GM23338 (cell line): ENCODE data around the gene RRBP1.

Source experiments
- CREB1 ChIP-seq: fragments of 250-450 bp; sonication (Bioruptor Pico); IDR thresholded peaks from 2 replicates; pipeline ENCODE4 v1.5.0; 2020; ENCODE audit warnings: low read depth, mild to moderate bottlenecking, moderate library complexity
- CTCF ChIP-seq, 2 experiments: fragments of 200-600 bp in 1 of 2; sonication (generic) in 1 of 2; conservative IDR thresholded peaks; 2 replicates each; pipeline versions ENCODE4 v1.5.1 to v1.6.1; 2016 to 2017; ENCODE audit warnings: antibody characterized with exemption in 2 of 2, low read depth in 2 of 2, mild to moderate bottlenecking in 2 of 2, moderate library complexity in 1 of 2
- ETS1 ChIP-seq: IDR thresholded peaks from 2 replicates; pipeline ENCODE4 v1.6.1; 2016; ENCODE audit warnings: antibody characterized with exemption
- EZH2 ChIP-seq: fragments of 200-600 bp; sonication (generic); IDR thresholded peaks from one replicate; pipeline ENCODE4 v1.8.0; 2017; ENCODE audit warnings: antibody characterized with exemption, mild to moderate bottlenecking, low read depth; ENCODE audit not compliant: unreplicated experiment
- EZH2phosphoT487 ChIP-seq: fragments of 200-600 bp; sonication (generic); IDR thresholded peaks from one replicate; pipeline ENCODE4 v1.8.1; 2018; ENCODE audit warnings: antibody characterized with exemption; ENCODE audit not compliant: unreplicated experiment
- JUNB ChIP-seq: IDR thresholded peaks from one replicate; pipeline ENCODE4 v1.6.1; 2016; ENCODE audit warnings: antibody characterized with exemption; ENCODE audit not compliant: unreplicated experiment
- NANOG ChIP-seq: IDR thresholded peaks from 2 replicates; pipeline ENCODE4 v1.6.1; 2016; ENCODE audit warnings: antibody characterized with exemption, borderline replicate concordance
- POLR2AphosphoS5 ChIP-seq: IDR thresholded peaks from 2 replicates; pipeline ENCODE4 v1.6.1; 2016; ENCODE audit warnings: antibody characterized with exemption, low read depth
- REST ChIP-seq: IDR thresholded peaks from one replicate; pipeline ENCODE4 v1.6.1; 2018; ENCODE audit warnings: antibody characterized with exemption; ENCODE audit not compliant: unreplicated experiment
- STAT1 ChIP-seq: IDR thresholded peaks from one replicate; pipeline ENCODE4 v1.6.1; 2016; ENCODE audit warnings: antibody characterized with exemption; ENCODE audit not compliant: unreplicated experiment

- peak; percentile 65 to 87 for TF ChIP-seq CTCF (conservative IDR thresholded peaks at IDR 0.05; ENCODE audit: low read depth in 2 of 2)
- no peak for TF ChIP-seq EZH2phosphoT487
- TF ChIP-seq POLR2AphosphoS5: peak; percentile 83
- TF ChIP-seq CREB1 (CRISPR knock-in tag): peak; percentile 14; the same call in 1 of the 2 replicates
- TF ChIP-seq JUNB: no peak
- no peak for TF ChIP-seq EZH2
- TF ChIP-seq REST: no peak
- no peak for TF ChIP-seq NANOG
- no peak for TF ChIP-seq STAT1
- no peak for TF ChIP-seq ETS1
These were observed at the start of gene RRBP1 for GRCh38 chr20:17682103-17682888.
